Measurements from ENCODE around the gene C17orf67.
A peak's percentile ranks its signal among the peaks of the same experiment; 100 is the strongest.

The C17orf67 gene, protein sequence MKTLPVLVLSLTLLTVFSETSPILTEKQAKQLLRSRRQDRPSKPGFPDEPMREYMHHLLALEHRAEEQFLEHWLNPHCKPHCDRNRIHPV

DNA sequence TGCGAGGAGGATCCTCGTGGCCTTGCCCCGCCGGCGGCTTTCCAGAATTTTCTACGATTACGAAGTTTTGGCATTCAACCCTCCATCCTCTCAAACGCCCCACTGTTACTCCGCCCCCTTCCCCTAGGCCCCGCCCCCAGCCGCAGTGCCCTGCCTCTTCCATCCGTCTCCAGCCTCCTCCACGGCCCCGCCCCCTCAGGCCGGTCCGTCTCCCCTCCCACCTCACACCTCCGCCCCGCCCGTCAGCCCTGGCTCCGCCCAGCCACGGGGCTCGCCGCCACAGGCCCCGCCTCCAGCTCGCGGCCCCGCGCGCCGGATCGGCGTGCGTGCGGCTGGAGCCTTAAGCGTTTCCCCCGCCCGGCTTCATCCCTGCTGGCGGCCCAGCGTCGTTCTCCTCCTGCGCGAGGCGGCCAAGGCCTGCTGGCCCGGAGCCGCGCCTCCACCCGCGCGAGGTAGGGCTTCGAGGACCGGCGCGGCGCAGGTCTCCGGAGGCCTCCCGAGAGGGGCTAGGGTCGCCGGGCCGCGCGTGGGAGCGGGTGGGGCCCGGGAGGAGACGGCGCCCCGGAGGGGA lies at the start of gene C17orf67, which contains the start of gene DGKE:
Gene C17orf67 (minus strand): TSS at position 112 of the 571 bp plus-strand sequence. CDS start 18,110 bp downstream, outside the sequence.
Gene DGKE (plus strand): TSS at position 343 of the 571 bp plus-strand sequence. CDS start 645 bp downstream, outside the sequence.
- peak; percentile 91 to 92 for DNase-seq (ENCODE audit: low read depth in 2 of 2)

GRCh38 chr17:56881685-56882295 lies 48.1 kb upstream of the C17orf67 start:
- DNase-seq (ENCODE audit: low read depth in 2 of 2) = no peak

DNA sequence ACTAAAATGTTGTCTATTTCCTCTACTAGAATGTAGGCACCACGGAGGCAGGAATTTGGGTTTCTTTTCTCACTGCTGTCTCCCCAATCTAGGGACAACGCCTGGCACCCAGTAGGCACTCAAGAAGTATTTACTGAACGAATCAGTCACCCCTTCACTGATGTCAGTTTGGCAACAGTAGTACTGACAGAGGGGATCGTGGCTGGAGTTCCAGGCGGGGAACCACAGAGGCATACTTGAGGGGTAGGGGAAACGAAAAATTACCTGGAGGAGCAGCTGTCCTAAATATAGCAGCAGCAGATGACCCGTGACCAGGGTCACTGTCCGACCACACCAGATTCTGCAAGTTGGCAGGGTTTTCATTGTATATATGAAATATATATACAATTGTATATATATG lies 46.9 kb upstream of the C17orf67 start:
- DNase-seq (ENCODE audit: low read depth in 2 of 2) = no peak

DNA sequence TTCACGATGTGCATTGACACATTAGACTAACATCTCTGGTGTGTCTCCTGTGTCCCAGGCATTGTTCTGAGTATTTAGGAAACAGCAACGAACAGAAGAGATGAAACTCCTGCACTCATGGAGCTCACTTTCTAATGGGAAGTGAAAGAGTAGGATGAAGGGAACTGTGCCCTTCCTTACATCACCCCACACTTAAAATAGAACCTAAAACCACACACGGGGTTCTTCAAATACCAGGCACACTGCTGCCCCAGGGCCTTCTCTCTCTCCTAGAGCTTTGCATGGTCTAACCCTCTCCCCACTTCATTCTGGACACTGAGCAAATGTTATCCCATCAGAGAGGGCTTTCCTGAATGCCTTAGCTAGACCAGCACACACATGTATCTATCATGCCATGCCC lies 46.4 kb upstream of the C17orf67 start:
- DNase-seq (ENCODE audit: low read depth in 2 of 2) = no peak

GRCh38 chr17:56879280-56879679 lies 45.6 kb upstream of the C17orf67 start:
- no peak for DNase-seq (ENCODE audit: low read depth in 2 of 2)

GRCh38 chr17:56876766-56877179 lies 43.1 kb upstream of the C17orf67 start:
- DNase-seq (ENCODE audit: low read depth in 2 of 2) = no peak

DNA sequence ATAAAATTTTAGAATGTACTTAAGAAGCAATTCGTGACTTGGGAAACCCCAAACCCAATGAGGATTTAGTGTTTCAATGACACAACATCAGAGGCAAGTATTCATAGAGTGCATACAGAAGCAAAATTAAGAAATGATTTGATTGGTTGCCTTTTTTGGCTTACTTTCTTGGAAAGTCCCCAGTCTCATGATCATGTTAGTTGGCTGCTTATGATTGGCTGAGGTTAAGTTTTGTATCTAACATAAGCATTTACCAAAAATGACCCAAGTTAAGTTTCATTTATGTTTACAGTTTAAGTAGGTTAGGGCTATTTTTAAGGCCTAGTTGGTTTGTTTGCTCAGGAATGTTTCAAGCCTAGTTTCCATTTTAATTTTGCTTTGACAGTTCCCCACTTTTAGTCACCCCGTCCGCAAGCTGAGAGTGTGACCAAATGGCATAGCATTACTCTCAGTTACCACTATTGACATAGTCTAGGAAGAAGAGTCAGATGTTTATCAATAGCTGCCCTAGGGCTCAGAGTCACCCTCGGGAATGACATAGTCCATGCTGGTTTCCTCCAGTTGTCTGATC lies 36.4 kb upstream of the C17orf67 start:
- no peak for DNase-seq (ENCODE audit: low read depth in 2 of 2)

DNA sequence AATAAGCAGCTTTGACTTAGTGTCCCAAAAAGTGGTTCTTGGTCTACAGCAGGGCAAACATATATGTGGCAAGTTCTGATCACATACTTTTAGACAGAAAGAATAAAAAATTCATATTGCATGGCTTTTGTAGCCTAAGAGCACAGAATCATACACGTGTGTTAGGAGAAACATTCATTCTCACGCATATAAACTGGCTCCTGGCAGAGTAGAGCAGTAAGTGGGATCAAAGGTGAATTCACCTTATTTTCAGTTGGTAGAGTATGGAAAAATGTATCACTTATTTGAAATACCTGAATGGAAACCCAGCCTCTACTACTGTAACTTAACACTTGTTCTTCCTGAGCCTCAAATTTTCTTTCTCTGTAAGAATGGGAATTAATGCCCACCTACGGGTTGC lies 35.0 kb upstream of the C17orf67 start:
- no peak for DNase-seq (ENCODE audit: low read depth in 2 of 2)

DNA sequence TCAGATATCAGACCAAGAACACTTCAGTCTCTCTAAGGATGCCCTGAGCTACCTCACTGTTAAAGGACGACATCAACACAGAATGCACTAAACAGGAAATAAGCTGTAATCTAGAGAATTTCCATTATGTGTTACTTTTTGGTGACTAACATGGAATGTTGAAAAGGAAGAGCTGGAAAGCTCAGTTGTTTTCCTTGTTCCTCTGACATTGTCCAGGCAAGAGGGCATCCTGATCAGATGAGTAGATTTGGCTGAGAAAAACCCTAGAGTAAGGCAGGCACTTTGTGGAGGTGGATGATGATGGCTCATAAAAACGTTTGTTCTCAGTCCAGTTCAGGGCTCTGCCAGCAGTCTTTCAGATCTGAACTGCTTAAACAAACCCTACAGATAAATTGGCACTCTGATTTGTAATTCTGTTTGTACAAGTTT lies 34.2 kb upstream of the C17orf67 start:
- no peak for DNase-seq (ENCODE audit: low read depth in 2 of 2)

DNA sequence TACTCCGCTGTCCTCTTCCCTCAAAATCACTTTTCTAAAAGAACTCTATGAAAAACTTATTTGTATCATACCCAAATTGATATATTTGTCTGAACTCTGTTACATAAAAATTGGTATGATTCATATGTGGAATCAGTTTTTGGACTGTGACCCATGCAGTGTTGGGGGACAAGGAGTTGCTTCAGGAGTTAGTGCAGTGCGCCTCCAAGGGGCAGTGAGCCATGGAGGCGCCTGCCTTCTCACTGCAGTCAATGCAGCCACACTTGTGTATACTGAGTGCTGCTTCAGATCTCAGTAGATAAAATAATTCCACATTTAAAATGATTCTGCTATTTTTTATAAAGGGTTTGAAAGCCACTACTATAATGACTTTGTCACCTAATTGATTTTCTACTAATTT lies 32.8 kb upstream of the C17orf67 start:
- DNase-seq (ENCODE audit: low read depth in 2 of 2) = no peak

DNA sequence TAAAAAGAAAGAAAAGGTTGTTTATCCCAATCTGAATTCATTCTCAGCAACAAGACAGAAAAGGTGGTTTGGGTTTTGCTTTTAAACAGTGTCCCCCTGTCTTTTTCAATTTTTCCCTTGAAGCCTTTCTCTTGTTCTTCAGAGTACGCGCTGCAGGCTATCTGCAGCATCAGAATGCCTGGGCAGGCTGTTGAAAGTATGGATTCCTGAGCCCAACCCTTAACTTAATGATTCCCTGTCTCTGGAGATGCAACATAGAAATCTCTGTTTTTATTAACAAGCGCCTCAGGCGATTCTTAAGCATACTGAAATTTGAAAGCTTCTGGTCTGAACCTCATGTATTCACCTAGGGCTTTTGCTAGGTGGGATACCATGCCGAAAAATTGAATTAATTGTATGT lies 32.4 kb upstream of the C17orf67 start:
- DNase-seq (ENCODE audit: low read depth in 2 of 2) = no peak

- no peak for DNase-seq (ENCODE audit: low read depth in 2 of 2)
Observed at GRCh38 chr17:56863974-56864373, 30.3 kb upstream of the C17orf67 start.

DNA sequence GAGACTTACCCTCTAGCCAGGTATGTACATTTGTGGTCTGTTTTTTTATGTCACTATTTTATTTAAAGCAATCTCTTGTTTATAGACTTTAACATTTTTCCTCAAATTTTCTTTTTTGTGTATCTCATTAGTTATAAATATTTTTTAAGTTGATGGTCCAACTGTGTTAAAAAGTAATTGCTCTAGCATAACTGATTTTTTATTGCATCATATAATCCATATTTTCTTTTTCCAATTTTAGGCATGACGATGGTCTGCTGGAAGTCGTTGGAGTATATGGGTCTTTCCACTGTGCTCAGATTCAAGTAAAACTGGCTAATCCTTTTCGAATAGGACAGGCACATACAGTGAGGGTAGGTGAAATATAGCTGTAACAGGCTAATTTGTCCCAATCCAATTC lies 28.2 kb upstream of the C17orf67 start:
- DNase-seq (ENCODE audit: low read depth in 2 of 2) = no peak

DNA sequence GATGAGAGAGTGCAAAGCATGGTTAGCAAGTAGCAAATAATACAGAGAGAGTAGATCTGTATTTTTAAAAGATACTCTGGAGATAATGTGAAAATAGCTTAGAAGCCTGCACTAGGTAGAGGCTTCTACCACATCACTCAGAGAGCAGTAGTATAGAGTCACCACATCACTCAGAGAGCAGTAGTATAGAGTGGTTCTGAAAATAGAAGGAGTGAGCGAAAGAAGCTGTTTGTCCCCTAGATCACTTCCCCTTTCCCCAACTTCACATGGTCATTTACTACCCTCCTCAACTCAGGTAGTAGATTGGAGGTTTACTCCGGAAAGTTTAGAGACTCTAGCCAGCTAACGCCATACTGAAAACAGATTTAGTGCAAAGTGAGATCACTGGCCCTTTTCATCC lies 17.3 kb upstream of the C17orf67 start:
- no peak for DNase-seq (ENCODE audit: low read depth in 2 of 2)

DNA sequence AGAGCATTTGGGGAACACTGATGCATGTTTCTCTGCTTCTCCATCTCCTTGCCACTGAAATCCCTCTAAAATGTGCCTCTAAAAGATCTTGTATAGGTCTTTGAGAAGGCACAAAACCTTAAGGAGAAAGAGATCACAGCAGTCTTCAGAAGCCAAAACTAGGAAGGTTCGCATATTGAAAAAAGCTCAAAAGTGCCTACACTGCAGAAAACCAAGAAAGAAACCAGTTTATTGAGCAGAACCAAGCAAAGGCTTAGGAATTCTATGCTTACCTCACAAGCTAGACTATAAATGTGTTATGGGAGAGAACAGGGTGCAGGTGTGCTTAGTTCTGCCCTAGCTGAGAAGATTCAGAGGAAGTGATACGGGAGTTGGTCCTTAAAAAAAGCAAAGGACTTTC lies 16.9 kb upstream of the C17orf67 start:
- no peak for DNase-seq (ENCODE audit: low read depth in 2 of 2)

- no peak for DNase-seq (ENCODE audit: low read depth in 2 of 2)
Observed at GRCh38 chr17:56849131-56849530, 15.4 kb upstream of the C17orf67 start.

DNA sequence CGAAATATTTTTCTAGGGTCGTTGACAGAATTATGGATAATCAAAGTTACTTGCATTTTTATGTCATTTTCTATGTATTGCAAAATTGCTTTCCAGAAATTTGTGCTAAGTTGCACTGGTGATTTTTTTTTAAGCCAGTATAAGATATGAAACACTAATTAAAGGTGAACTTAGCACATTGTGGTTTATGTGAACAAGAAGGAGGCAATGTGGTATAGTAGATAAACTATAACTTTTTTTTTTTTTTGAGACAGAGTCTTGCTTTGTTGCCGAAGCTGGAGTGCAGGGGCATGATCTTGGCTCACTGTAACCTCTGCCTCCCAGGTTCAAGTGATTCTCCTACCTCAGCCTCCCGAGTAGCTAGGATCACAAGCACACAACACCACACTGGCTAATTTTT lies 13.4 kb upstream of the C17orf67 start:
- DNase-seq (ENCODE audit: low read depth in 2 of 2) = no peak

- DNase-seq (ENCODE audit: low read depth in 2 of 2) = no peak
Observed at GRCh38 chr17:56845934-56846333, 12.2 kb upstream of the C17orf67 start.

DNA sequence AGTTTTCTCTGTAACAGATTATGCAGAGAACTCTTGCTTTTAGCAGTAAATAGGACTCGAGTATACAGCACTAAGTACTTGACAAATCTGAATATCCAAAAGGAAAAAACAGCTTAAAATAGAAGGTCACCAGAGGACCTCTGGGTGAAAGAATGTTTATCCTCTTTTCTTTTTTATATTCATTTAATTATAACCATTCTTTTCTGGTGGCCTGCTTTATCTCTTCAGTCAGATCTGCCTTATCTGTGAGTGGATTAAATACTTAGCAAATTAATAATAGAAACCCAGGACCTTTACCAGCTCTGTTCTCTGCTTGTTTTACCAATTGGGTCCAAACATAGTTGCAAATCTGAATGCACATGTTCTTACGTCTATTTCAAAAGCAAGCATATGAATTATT lies 8.9 kb upstream of the C17orf67 start:
- DNase-seq (ENCODE audit: low read depth in 2 of 2) = no peak

DNA sequence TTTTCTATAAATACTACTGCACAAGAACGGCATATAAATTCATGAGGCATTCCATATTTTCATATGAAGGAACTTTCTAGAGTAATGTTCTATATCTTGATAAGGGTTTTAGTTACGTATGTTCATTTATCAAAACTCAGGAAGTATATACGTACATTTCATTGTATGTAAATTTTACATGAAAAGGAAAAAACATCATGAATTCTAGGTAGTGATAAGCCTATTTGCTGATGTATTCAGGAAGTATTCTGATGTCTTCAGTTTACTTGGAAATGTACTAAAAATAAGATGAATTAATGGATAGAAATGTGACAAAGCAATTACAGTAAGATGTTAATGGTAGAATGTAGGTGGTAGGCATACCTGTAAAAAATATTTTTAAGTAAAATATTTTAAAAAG lies 5.0 kb upstream of the C17orf67 start:
- DNase-seq (ENCODE audit: low read depth in 2 of 2) = no peak

- no peak for DNase-seq (ENCODE audit: low read depth in 2 of 2)
Observed at GRCh38 chr17:56835264-56835585, 1.5 kb upstream of the C17orf67 start.

GRCh38 chr17:56834380-56835263 lies 902 bp upstream of the C17orf67 start:
- no peak for DNase-seq (ENCODE audit: low read depth in 2 of 2)
